Lung (tissue), 12 donors: ENCODE results near the gene MICU1. TPM values are rescaled to one million over a fixed set of nuclear protein-coding genes. Genes with fewer than 3 reads are reported as not detected.
A peak's percentile ranks its signal among the peaks of the same experiment; 100 is the strongest.

Experiments
- ATAC-seq: fragments of 200-7000 bp; cut with Tn5 transposase; one replicate; pipeline ENCODE4 v1.9.1; 2020; ENCODE audit warnings: moderate number of reproducible peaks; ENCODE audit not compliant: insufficient read depth, low FRiP score
- DNase-seq, 3 donors: peaks; one replicate each; pipeline ENCODE4 v3.0.0-alpha.2; 2013 to 2017
- H3K27ac ChIP-seq, 2 donors: one replicate each; pipeline ENCODE4 v1.5.1; 2013; ENCODE audit warnings: mild to moderate bottlenecking in 2 of 2, moderate library complexity in 2 of 2, control low read depth in 1 of 2, inconsistent platforms in 1 of 2, low read depth in 1 of 2, low read length in 1 of 2
- H3K27me3 ChIP-seq, 3 donors: one replicate each; pipeline ENCODE4 v1.5.1; 2013; ENCODE audit warnings: low read length in 2 of 3; ENCODE audit not compliant: control insufficient read depth in 3 of 3, insufficient read depth in 3 of 3
- H3K36me3 ChIP-seq, 4 donors: one replicate each; pipeline ENCODE4 v1.5.1; 2013; ENCODE audit warnings: low read length in 4 of 4, mild to moderate bottlenecking in 1 of 4, moderate library complexity in 1 of 4; ENCODE audit not compliant: control insufficient read depth in 4 of 4, insufficient read depth in 4 of 4
- H3K4me1 ChIP-seq, 5 donors: one replicate each; pipeline ENCODE4 v1.5.1; 2013; ENCODE audit warnings: low read length in 5 of 5, mild to moderate bottlenecking in 2 of 5, moderate library complexity in 1 of 5; ENCODE audit not compliant: control insufficient read depth in 5 of 5, insufficient read depth in 5 of 5
- H3K4me3 ChIP-seq: one replicate; pipeline ENCODE4 v1.5.1; 2013; ENCODE audit warnings: mild to moderate bottlenecking, control low read depth, moderate library complexity
- H3K9ac ChIP-seq, 2 donors: one replicate each; pipeline ENCODE4 v1.5.1; 2013; ENCODE audit warnings: low read length in 2 of 2, control low read depth in 1 of 2; ENCODE audit not compliant: insufficient read depth in 1 of 2
- H3K9me3 ChIP-seq, 4 donors: one replicate each; pipeline ENCODE4 v1.5.1; 2013; ENCODE audit warnings: low read length in 3 of 4, mild to moderate bottlenecking in 1 of 4, moderate library complexity in 1 of 4; ENCODE audit not compliant: control insufficient read depth in 4 of 4, insufficient read depth in 3 of 4
- WGBS, 2 donors: extraction: QIAGEN DNeasy Blood & Tissue Kit; methylation state at CpG; one replicate each; pipeline ENCODE4 v1.1.7; 2013; 5-methylcytosine and 5-hydroxymethylcytosine counted together
- polyA plus RNA-seq, 2 donors: library from polyadenylated mRNA; stranded (reverse); fragments of 200-250 nt; gene quantifications; one replicate each; pipeline ENCODE4 v1.2.1, GENCODE V29; 2013
- total RNA-seq, 2 donors: library from RNA; depleted of rRNA in 1 of 2; stranded (reverse); fragments of >200 nt in 1 of 2; gene quantifications; one replicate each; pipeline ENCODE4 v1.2.1, GENCODE V29; 2014 to 2021
- TF ChIP-seq, protein P1 (sequence below): IDR thresholded peaks from 2 replicates; pipeline ENCODE4 v1.5.1; 2012; ENCODE audit warnings: mild to moderate bottlenecking; ENCODE audit errors: control extremely low read depth, extremely low read depth
- donor health status: control.
- donor health status: control.
- donor health status: Bipolar disorder and iron deficiency.
- donor health status: healthy.
- donor health status: DM: yes; HTN: yes; CAD: no.

The MICU1 gene
- total and polyA plus RNA-seq, 4 donors = 41.9 to 86.4 (median 43.2) TPM

GRCh38 chr10:72429931-72430330, 195.9 kb downstream of the MICU1 start:
- DNase-seq = no peak
- H3K36me3 ChIP-seq = peaks cover 0 to 2% (median 0%) of the 10 kb centered on the region in 4 donors
- peaks cover 0 to 2% (median 0%) of the 10 kb centered on the region in 5 donors for H3K4me1 ChIP-seq
- 89 to 91% methylated on average over 1 of the region's 1 CpG for WGBS, 2 donors
- H3K27me3 ChIP-seq = no peaks in the 10 kb centered on the region
- H3K27ac ChIP-seq = no peak overlapping the region
- H3K4me3 ChIP-seq = no peak overlapping the region
- H3K9me3 ChIP-seq = no peaks in the 10 kb centered on the region
- ATAC-seq = no peak
- TF ChIP-seq, protein P1, sequence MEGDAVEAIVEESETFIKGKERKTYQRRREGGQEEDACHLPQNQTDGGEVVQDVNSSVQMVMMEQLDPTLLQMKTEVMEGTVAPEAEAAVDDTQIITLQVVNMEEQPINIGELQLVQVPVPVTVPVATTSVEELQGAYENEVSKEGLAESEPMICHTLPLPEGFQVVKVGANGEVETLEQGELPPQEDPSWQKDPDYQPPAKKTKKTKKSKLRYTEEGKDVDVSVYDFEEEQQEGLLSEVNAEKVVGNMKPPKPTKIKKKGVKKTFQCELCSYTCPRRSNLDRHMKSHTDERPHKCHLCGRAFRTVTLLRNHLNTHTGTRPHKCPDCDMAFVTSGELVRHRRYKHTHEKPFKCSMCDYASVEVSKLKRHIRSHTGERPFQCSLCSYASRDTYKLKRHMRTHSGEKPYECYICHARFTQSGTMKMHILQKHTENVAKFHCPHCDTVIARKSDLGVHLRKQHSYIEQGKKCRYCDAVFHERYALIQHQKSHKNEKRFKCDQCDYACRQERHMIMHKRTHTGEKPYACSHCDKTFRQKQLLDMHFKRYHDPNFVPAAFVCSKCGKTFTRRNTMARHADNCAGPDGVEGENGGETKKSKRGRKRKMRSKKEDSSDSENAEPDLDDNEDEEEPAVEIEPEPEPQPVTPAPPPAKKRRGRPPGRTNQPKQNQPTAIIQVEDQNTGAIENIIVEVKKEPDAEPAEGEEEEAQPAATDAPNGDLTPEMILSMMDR = no peak
- H3K9ac ChIP-seq = no peak overlapping the region

- peaks cover 2 to 8% (median 6%) of the 10 kb centered on the region in 4 donors for H3K36me3 ChIP-seq
- no peak overlapping the region for H3K4me3 ChIP-seq
- no peak overlapping the region for H3K27ac ChIP-seq
- no peaks in the 10 kb centered on the region for H3K27me3 ChIP-seq
- ATAC-seq (no peak), DNase-seq (peak in 1 of 3 donors; percentile 4)
- WGBS, 2 donors = 82 to 84% methylated on average over 5 of the region's 5 CpGs
- peaks cover 0 to 2% (median 0%) of the 10 kb centered on the region in 5 donors for H3K4me1 ChIP-seq
- H3K9ac ChIP-seq = no peak overlapping the region
- TF ChIP-seq, protein P1 = no peak
- H3K9me3 ChIP-seq = peaks cover 0 to 2% (median 0%) of the 10 kb centered on the region in 4 donors
Measured at GRCh38 chr10:72426986-72427385, 198.9 kb downstream of the MICU1 start.

- Histone ChIP-seq H3K4me3 (no peak overlapping the region), H3K27ac (no peak overlapping the region), H3K36me3 (peaks cover 4 to 17% (median 10%) of the 10 kb centered on the region in 4 donors), H3K9ac (no peak overlapping the region), H3K27me3 (no peaks in the 10 kb centered on the region), H3K9me3 (peaks cover 0 to 2% (median 0%) of the 10 kb centered on the region in 4 donors), H3K4me1 (peaks cover 0 to 2% (median 0%) of the 10 kb centered on the region in 5 donors)
- DNase-seq (peak in 2 of 3 donors; percentile 2 to 8), ATAC-seq (no peak)
- TF ChIP-seq, protein P1 = no peak
- 92 to 95% methylated on average over 3 of the region's 3 CpGs for WGBS, 2 donors
Measured at GRCh38 chr10:72425133-72425532, 200.7 kb downstream of the MICU1 start.

GRCh38 chr10:72424561-72424960, 201.3 kb downstream of the MICU1 start:
- H3K4me1 ChIP-seq = peaks cover 0 to 2% (median 0%) of the 10 kb centered on the region in 5 donors
- no peak overlapping the region for H3K4me3 ChIP-seq
- DNase-seq (no peak), ATAC-seq (no peak)
- TF ChIP-seq, protein P1 = no peak
- peaks cover 0 to 2% (median 0%) of the 10 kb centered on the region in 4 donors for H3K9me3 ChIP-seq
- H3K36me3 ChIP-seq = peaks cover 4 to 17% (median 10%) of the 10 kb centered on the region in 4 donors
- 96 to 100% methylated on average over 1 of the region's 1 CpG for WGBS, 2 donors
- H3K27me3 ChIP-seq = no peaks in the 10 kb centered on the region
- H3K9ac ChIP-seq = no peak overlapping the region
- H3K27ac ChIP-seq = no peak overlapping the region
